ENCODE results near the gene CRYAB.
"Not testable (repeated sequence)": the region's sequence is repeated elsewhere in the genome, so short reads cannot be mapped to it uniquely, and the experiment has no call there.

CRYAB gene

GRCh38 chr11:111933872-111934271, 22.3 kb upstream of the CRYAB start:
- no peak for DNase-seq (ENCODE audit: low read depth in 2 of 2)

DNA sequence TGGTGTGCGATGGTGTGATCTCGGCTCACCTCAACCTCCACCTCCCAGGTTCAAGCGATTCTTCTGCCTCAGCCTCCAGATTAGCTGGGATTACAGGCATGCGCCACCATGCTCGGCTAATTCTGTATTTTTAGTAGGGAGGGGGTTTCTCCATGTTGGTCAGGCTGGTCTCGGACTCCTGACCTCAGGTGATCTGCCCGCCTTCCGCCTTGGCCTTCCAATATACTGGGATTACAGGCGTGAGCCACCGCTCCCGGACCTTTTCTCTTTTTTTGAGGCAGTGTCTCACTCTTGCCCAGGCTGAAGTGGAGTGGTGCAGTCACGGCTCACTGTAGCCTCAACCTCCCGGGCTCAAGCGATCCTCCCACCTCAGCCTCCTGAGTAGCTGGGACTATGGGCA, 21.6 kb upstream of the CRYAB start:
- not testable (repeated sequence) for DNase-seq (ENCODE audit: low read depth in 2 of 2)

- DNase-seq (ENCODE audit: low read depth in 2 of 2) = no peak
Observed at GRCh38 chr11:111932611-111932950, 21.0 kb upstream of the CRYAB start.

DNA sequence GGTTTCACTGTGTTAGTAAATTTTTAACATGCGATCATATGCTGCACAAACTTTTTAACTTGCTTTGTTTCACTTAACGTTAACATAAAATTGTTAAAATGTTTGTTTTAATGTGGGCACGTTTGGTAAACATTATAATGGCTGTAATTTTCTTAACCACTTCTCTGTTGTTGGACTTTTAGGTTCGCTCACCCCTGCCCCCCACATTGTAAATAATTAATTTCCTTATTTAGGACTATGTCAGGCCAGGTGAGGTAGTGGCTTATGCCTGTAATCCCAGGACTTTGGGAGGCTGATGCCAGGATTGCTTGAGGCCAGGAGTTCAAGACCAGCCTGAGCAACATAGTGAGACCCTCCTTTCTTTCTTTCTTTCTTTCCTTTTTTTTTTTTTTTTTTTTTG, 18.9 kb upstream of the CRYAB start:
- DNase-seq (ENCODE audit: low read depth in 2 of 2) = no peak

DNA sequence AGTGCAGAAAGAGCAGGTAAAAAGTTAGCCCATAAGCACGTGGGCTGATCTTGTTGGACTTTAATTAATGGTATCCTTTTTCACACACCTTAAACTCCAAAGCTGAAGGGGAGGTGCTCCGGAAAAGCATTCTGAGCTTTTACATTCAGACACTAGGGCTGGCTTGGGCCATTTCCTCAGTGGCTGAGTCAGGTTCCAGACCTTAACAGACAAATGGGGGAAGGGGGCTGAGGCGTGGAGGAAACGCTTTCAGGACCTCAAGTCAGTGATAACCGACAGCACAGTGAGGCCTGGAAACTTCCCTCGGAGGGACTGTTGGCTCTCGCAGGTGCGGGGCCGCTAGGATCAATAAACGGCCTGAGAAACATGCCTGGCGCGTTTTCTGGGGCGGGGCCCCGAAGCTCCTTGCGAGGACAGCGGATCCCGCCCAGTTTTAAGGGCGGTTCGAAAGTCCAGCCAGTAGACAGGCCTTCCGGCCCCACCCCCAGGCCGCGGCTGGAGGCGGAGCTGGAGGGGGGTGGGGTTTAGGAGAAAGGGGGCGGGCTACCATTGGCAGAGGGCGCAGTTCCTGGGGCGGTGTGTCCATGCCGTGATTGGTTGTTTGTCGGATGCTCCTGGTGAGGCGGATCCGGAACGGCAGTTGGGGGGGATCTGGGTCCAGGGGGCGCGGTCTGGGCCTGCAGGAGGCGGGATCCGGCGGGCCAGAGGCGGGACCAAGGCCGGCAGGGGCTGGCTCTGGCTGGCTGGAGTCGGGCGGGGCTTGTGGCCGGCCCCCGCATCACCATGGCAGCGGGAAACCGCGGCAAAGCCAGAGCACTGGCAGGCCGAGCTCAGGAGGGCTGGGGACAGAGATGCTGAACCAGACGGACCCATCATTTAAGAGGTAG, 15.2 kb upstream of the CRYAB start:
- DNase-seq (ENCODE audit: low read depth in 2 of 2) = peak; percentile 85 to 88

GRCh38 chr11:111925953-111926352, 14.4 kb upstream of the CRYAB start:
- DNase-seq (ENCODE audit: low read depth in 2 of 2) = no peak

DNA sequence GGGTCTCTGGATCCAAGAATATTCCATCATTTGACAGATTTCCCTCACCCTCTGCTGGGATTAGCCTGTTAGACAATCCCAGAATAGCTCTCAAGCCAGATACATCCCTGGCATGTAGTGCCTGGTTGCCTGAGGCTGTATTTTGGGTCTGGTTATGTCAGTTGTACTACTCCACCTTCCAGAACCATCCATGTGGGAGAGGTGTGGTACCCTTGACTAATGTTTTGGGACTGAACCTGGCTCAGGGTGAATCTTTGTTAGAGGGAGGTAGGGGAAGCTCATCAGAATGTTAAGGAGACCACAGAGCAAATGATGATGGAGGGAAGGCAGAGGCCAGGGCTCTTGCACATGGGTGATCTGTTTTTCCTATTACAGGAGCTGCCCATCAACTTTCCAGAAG, 12.4 kb upstream of the CRYAB start:
- DNase-seq (ENCODE audit: low read depth in 2 of 2) = no peak

DNA sequence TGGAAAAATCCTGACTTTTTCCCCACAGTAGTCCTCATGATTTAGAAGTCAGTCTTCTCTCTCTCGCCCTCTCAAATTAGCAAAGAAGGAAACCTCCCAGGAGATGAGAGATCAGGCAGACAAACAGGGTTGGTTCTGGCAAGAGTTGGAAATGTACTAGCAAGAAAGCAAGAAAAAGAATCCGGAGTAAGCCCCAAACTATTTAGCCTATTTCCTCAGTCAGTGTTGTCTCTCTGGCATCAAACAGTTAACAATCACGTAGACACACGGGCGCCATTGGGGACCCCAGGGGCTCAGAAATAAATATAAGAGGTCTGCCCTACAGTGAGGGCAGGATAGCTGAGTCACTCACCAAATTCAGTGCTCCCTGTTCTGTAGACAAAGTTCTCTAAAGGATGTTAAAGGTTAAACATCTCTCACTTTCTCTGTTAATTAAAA, 11.8 kb upstream of the CRYAB start:
- no peak for DNase-seq (ENCODE audit: low read depth in 2 of 2)

DNA sequence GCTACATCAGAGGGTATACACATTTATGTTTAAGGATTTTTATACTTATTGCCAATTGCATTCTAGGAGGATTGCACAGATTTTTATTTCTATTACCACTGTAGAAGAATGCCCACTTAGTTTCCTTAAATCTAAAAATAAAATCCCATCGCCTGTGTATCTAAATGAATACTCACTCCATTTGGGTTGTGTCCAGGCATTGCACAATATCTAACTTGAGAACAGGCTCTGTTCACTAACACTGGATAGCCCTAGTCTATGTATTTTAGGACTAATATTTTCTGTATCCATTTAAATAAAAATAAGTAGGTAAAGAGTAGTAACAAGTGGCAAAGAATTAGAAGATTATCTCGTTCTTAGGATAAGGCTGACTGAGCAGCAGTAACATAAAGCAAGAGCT, 11.2 kb upstream of the CRYAB start:
- no peak for DNase-seq (ENCODE audit: low read depth in 2 of 2)

DNA sequence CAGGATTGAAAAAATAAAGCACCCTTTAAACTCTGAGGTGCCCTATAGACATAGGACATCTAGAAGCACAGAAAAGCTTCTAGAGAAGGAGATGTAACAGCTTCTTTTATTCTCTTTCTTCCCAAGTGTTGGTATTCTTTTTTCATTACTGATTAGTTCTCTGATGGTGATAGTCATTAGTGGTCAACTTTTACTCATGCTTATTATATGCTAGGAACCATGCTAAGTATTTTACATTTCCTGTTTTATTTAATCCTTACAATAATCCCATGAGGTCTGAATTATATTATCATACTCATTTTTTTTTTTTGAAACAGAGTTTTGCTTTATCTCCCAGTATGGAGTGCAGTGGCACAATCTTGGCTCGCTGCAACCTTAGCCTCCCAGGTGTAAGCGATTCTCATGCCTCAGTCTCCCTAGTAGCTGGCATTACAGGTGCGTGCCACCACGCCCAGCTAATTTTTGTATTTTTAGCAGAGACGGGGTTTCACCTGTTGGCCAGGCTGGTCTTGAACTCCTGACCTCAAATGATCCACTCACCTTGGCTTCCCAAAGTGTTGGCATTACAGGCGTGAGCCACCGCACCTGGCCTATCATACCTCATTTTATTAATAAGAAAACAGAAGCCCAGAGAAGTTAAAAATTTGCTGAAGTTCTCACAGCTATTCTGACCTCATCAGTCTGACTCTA, 10.1 kb upstream of the CRYAB start:
- no peak for DNase-seq (ENCODE audit: low read depth in 2 of 2)

- DNase-seq (ENCODE audit: low read depth in 2 of 2) = no peak
Observed at GRCh38 chr11:111920908-111921307, 9.3 kb upstream of the CRYAB start.

DNA sequence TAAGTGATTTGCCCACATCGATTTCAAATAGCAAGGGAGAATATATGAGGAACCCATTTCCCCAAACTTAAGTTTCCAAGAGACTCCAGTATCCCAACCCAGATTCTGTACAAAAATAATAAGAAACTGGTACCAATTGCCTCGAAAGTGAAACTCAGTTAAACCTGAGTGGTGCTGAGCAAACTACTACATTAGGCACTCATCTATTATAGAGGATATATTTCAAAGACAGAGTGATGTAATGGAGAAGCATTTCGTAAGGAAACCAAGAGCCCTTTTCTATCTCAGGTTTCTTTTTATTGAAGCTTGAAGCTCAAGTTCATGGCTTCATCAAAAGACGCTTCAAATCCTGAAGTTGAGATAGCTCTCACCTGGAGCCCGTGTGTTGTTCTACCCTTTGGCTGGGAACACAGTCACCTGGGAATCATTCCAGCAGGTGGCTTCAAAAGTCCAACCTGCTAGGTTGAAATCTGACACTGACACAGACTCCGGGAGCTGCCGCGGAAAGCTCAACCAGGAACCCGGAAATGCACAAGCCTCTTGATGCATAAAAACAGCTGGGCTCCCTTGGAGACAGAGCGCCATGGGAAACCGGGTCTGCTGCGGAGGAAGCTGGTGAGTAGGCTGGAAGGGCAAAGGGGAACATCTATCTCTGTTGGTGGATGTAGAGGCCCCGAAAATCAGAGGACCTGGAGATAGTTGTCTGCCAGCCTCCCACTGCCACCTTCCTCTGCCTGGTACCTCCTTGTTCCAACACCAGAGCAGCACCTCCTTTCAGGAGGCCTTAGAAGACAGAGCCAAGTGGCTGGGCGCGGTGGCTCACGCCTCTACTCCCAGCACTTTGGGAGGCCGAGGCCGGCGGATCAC, 7.1 kb upstream of the CRYAB start, which contains the start of gene C11orf52:
Gene C11orf52, plus strand, starts transcription at position 524 of the 867 bp plus-strand sequence. Its CDS starts 60 bp downstream, at position 584.
- no peak for DNase-seq (ENCODE audit: low read depth in 2 of 2)

GRCh38 chr11:111917788-111918187, 6.2 kb upstream of the CRYAB start:
- no peak for DNase-seq (ENCODE audit: low read depth in 2 of 2)

GRCh38 chr11:111917312-111917711, 5.7 kb upstream of the CRYAB start:
- DNase-seq (ENCODE audit: low read depth in 2 of 2) = no peak

DNA sequence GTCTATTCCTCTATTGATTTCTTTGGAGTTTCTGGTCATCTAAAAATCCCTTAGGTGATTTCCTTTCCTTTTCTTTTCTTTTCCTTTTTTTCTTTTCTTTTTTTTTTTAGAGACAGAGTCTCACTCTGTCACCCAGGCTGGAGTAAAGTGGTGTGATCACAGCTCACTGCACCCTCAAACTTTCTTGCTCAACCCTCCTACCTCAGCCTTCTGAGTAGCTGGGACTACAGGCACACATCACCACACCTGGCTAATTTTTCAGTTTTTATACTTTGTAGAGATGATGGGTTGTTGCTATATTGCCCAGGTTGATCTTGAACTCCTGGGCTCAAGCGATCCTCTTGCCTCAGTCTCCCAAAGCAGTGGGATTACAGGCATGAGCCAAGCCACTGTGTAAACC, 5.2 kb upstream of the CRYAB start:
- DNase-seq (ENCODE audit: low read depth in 2 of 2) = no peak

DNA sequence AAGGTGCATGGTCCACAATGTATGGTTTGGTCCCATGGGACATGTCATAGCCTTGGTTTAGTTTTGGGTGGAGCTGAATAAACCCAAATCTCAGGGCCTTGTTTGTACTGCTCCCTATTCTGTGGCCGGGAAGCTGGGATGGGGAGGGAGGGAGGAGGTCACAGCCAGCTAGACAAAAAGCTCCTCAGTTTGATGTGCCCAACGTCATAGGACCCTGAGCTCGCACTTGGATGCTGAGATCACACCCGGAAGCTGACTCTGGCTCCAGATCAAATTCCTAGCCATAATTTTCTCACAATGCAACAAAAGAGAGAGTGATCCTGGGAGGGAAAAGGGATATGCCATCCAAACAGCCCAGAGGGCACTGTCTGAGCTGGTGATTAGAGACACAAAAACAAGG, 2.4 kb upstream of the CRYAB start:
- no peak for DNase-seq (ENCODE audit: low read depth in 2 of 2)

- no peak for DNase-seq (ENCODE audit: low read depth in 2 of 2)
Observed at GRCh38 chr11:111913031-111913861, 1.7 kb upstream of the CRYAB start.

- no peak for DNase-seq (ENCODE audit: low read depth in 2 of 2)
Observed at GRCh38 chr11:111912535-111912934, 965 bp upstream of the CRYAB start, which contains the start of gene HSPB2. HSPB2 (plus strand) TSS chr11:111912734; CDS start chr11:111912830, 96 bp downstream.

- no peak for DNase-seq (ENCODE audit: low read depth in 2 of 2)
Observed at GRCh38 chr11:111910676-111911562, 651 bp downstream of the CRYAB start.

- DNase-seq (ENCODE audit: low read depth in 2 of 2) = no peak
Observed at GRCh38 chr11:111909378-111909777, 2.2 kb downstream of the CRYAB start.
